RWPE2 (cell line): ENCODE data around the gene NSL1.
"Not testable (repeated sequence)": the region's sequence is repeated elsewhere in the genome, so short reads cannot be mapped to it uniquely, and the experiment has no call there.

Source experiments
- ATAC-seq: fragments of 200-7000 bp; cut with Tn5 transposase; 3 replicates; pipeline ENCODE4 v1.9.1; 2021; ENCODE audit warnings: low read depth
- DNase-seq: peaks from one replicate; pipeline ENCODE4 v3.0.0-alpha.2; 2020; ENCODE audit warnings: low spot score
- H3K27ac ChIP-seq: fragments of 450-650 bp; 2 replicates; pipeline ENCODE4 v1.5.1; 2017; ENCODE audit warnings: mild to moderate bottlenecking; ENCODE audit not compliant: poor library complexity, severe bottlenecking
- H3K27me3 ChIP-seq: fragments of 250-450 bp; sonication (Bioruptor Pico); 2 replicates; pipeline ENCODE4 v1.5.1; 2021; ENCODE audit warnings: mild to moderate bottlenecking, moderate library complexity; ENCODE audit not compliant: insufficient read depth, poor library complexity, severe bottlenecking
- H3K36me3 ChIP-seq: fragments of 250-450 bp; sonication (Bioruptor Pico); 2 replicates; pipeline ENCODE4 v1.5.1; 2020; ENCODE audit warnings: low read depth, mild to moderate bottlenecking, moderate library complexity
- H3K4me1 ChIP-seq: fragments of 250-450 bp; sonication (Bioruptor Pico); 2 replicates; pipeline ENCODE4 v1.5.1; 2021; ENCODE audit warnings: mild to moderate bottlenecking, moderate library complexity; ENCODE audit not compliant: insufficient read depth, poor library complexity, severe bottlenecking
- H3K4me3 ChIP-seq: fragments of 250-450 bp; sonication (Bioruptor Pico); 2 replicates; pipeline ENCODE4 v1.5.1; 2021; ENCODE audit warnings: mild to moderate bottlenecking, moderate library complexity; ENCODE audit not compliant: severe bottlenecking
- H3K9me3 ChIP-seq: fragments of 250-450 bp; sonication (Bioruptor Pico); 2 replicates; pipeline ENCODE4 v1.5.1; 2021; ENCODE audit warnings: mild to moderate bottlenecking, moderate library complexity; ENCODE audit not compliant: severe bottlenecking
- TF ChIP-seq, protein P1 (sequence below): fragments of 450-650 bp; IDR thresholded peaks from one replicate; pipeline ENCODE4 v1.5.1; 2017; ENCODE audit warnings: mild to moderate bottlenecking, moderate library complexity; ENCODE audit not compliant: poor library complexity, severe bottlenecking

The NSL1 gene

DNA sequence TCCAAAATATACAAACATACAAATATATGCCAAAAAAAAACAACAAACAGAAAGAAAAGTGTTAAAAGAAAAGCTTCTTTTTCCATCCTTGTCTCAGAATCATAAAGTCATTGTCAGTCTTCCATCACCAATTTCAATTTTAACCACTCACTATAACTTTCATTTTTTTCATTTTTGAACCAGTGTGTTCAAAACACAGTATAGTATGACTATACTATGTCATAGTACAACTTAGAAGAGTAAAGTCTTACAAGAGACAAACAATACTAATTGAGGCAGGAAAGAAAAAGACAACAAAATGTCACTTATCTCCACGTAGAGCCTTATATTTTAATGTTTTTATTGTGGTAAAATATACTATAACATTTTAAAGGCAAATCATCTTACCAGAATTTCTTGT is 7.6 kb downstream of the NSL1 start:
- no peak for ATAC-seq
- Histone ChIP-seq H3K4me3 (no peak overlapping the region), H3K9me3 (no peaks in the 10 kb centered on the region), H3K27ac (no peak overlapping the region), H3K4me1 (no peaks in the 10 kb centered on the region), H3K36me3 (peaks cover 26% of the 10 kb centered on the region), H3K27me3 (no peaks in the 10 kb centered on the region)
- no peak for DNase-seq
- TF ChIP-seq, protein P1, sequence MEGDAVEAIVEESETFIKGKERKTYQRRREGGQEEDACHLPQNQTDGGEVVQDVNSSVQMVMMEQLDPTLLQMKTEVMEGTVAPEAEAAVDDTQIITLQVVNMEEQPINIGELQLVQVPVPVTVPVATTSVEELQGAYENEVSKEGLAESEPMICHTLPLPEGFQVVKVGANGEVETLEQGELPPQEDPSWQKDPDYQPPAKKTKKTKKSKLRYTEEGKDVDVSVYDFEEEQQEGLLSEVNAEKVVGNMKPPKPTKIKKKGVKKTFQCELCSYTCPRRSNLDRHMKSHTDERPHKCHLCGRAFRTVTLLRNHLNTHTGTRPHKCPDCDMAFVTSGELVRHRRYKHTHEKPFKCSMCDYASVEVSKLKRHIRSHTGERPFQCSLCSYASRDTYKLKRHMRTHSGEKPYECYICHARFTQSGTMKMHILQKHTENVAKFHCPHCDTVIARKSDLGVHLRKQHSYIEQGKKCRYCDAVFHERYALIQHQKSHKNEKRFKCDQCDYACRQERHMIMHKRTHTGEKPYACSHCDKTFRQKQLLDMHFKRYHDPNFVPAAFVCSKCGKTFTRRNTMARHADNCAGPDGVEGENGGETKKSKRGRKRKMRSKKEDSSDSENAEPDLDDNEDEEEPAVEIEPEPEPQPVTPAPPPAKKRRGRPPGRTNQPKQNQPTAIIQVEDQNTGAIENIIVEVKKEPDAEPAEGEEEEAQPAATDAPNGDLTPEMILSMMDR: no peak

DNA sequence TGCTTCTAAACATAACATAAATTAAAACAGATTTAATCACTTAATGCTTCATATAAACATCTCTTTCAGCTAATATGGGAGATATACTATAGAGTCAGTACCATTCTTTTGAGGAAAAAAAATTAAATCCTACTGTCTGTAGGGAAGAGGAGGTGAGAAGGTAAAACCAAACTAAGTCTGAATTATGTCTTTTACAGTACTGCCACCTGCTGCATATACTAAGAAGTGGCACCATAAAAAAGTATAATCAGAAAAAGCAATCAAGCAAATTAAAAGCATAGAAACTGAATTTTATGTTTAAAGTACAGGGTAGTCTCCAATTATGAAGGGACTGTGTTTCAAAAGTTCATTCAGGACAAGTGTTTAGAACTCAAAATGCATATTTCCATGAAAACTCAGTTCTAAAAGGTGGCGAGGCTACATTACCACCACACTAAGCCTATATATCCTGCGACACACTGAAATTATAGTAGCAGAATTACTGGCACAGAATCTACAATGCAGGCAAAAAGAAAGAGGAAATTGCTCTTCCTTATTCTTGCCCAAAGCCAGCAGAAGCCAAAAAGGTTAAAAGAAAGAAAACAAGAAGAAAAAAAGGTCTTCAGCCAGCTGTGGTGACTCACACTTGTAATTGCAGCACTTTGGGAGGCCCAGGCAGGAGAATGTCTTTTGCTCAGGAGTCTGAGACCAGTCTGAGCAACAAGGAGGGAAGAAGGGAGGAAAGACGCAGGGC is 9.0 kb downstream of the NSL1 start:
- Histone ChIP-seq H3K9me3 (no peaks in the 10 kb centered on the region), H3K27ac (no peak overlapping the region), H3K36me3 (peaks cover 25% of the 10 kb centered on the region), H3K27me3 (no peaks in the 10 kb centered on the region), H3K4me1 (no peaks in the 10 kb centered on the region), H3K4me3 (no peak overlapping the region)
- DNase-seq (no peak), ATAC-seq (no peak)
- TF ChIP-seq, protein P1: peak; percentile 45

DNA sequence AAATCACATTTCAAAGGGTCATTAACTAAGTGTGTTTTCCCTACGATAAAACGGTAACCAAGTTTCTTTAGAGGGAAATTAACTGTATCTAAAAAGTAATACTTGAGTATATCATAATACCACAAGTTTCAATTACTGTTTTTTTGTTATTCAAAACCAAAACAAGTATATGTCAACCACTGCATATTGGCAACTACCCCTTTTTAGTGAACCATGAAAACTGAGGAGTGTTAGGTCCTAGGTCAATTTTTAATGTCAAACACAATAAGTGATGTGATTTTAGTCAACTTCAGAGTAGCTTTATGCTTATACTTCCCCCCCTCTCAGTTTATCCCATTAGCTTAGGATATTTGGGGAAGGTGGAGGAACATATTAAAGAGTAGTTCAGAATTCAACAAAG is 10.4 kb downstream of the NSL1 start:
- H3K9me3 ChIP-seq: no peaks in the 10 kb centered on the region
- H3K27ac ChIP-seq: no peak overlapping the region
- H3K4me1 ChIP-seq: no peaks in the 10 kb centered on the region
- peaks cover 21% of the 10 kb centered on the region for H3K36me3 ChIP-seq
- TF ChIP-seq, protein P1: no peak
- ATAC-seq (no peak), DNase-seq (no peak)
- H3K4me3 ChIP-seq: no peak overlapping the region
- no peaks in the 10 kb centered on the region for H3K27me3 ChIP-seq

DNA sequence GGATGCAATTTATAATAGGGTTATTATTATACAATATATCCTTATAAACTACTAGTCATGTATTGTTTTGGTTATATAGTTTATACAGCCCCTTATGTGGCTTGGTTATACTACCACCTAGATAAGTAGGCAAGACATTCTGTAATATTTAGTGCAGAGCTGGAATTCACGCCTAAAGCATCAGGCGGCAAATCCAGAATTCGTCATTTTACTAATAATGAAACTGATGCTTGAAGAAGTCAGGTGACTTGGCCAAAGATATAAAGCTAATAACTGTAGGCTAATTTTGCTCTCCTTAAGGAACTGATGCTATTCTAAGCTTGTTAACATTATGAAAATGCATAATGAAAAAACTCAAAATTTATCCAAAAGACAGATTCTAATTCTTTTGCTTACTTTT is 10.8 kb downstream of the NSL1 start:
- no peaks in the 10 kb centered on the region for H3K9me3 ChIP-seq
- no peak overlapping the region for H3K27ac ChIP-seq
- H3K27me3 ChIP-seq: no peaks in the 10 kb centered on the region
- no peak for ATAC-seq
- no peak for DNase-seq
- H3K36me3 ChIP-seq: peaks cover 21% of the 10 kb centered on the region
- TF ChIP-seq, protein P1: no peak
- H3K4me3 ChIP-seq: no peak overlapping the region
- H3K4me1 ChIP-seq: no peaks in the 10 kb centered on the region

DNA sequence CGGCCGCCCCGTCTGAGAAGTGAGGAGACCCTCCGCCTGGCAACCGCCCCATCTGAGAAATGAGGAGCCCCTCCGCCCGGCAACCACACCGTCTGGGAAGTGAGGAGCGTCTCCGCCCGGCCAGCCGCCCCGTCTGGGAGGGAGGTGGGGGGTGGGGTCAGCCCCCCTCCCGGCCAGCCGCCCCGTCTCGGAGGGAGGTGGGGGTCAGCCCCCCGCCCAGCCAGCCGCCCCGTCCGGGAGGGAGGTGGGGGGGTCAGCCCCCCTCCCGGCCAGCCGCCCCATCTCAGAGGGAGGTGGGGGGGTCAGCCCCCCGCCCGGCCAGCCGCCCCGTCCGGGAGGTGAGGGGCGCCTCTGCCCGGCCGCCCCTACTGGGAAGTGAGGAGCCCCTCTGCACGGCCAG is 12.5 kb downstream of the NSL1 start:
- H3K9me3 ChIP-seq, H3K4me1 ChIP-seq, ATAC-seq, H3K27me3 ChIP-seq, H3K27ac ChIP-seq, H3K4me3 ChIP-seq, DNase-seq: not testable (repeated sequence)
- H3K36me3 ChIP-seq: peaks cover 20% of the 10 kb centered on the region
